KMS-11 (cell line): ENCODE measurements around the gene ATG4D.

Experiments
- H2AFZ ChIP-seq: fragments of 200-600 bp; sonication (generic); 2 replicates; pipeline ENCODE4 v1.6.1; 2016; ENCODE audit warnings: antibody characterized with exemption, mixed run types, low read depth
- H3K27ac ChIP-seq: fragments of 200-600 bp; sonication (generic); 2 replicates; pipeline ENCODE4 v1.6.1; 2016; ENCODE audit warnings: mild to moderate bottlenecking, mixed run types
- H3K27me3 ChIP-seq: fragments of 200-600 bp; sonication (generic); 2 replicates; pipeline ENCODE4 v1.6.1; 2017; ENCODE audit warnings: mild to moderate bottlenecking, low read depth, mixed run types, moderate library complexity; ENCODE audit not compliant: insufficient read depth
- H3K36me3 ChIP-seq: fragments of 200-600 bp; sonication (generic); 2 replicates; pipeline ENCODE4 v1.6.1; 2017; ENCODE audit warnings: mild to moderate bottlenecking, mixed run types; ENCODE audit not compliant: insufficient read depth
- H3K4me1 ChIP-seq: fragments of 200-600 bp; sonication (generic); 2 replicates; pipeline ENCODE4 v1.6.1; 2016; ENCODE audit warnings: mild to moderate bottlenecking, low read depth, mixed run types; ENCODE audit not compliant: poor library complexity, severe bottlenecking
- H3K4me2 ChIP-seq: fragments of 200-600 bp; sonication (generic); 2 replicates; pipeline ENCODE4 v1.7.0; 2016; ENCODE audit warnings: mild to moderate bottlenecking, mixed run types
- H3K4me3 ChIP-seq: fragments of 200-600 bp; sonication (generic); IDR thresholded peaks from 2 replicates; pipeline ENCODE4 v1.6.1; 2017; ENCODE audit warnings: low read depth, low read length, mixed read lengths; ENCODE audit not compliant: insufficient read depth
- H3K79me2 ChIP-seq: fragments of 200-600 bp; sonication (generic); 2 replicates; pipeline ENCODE4 v1.6.1; 2016; ENCODE audit warnings: low read depth, mixed run types; ENCODE audit not compliant: insufficient read depth
- H3K9ac ChIP-seq: fragments of 200-600 bp; sonication (generic); 2 replicates; pipeline ENCODE4 v1.6.1; 2016; ENCODE audit warnings: mild to moderate bottlenecking, mixed run types
- H4K20me1 ChIP-seq: fragments of 200-600 bp; sonication (generic); 2 replicates; pipeline ENCODE4 v1.6.1; 2016; ENCODE audit warnings: mild to moderate bottlenecking, mixed run types; ENCODE audit not compliant: insufficient read depth
- TF ChIP-seq, protein P1 (sequence below): fragments of 200-600 bp; sonication (generic); conservative IDR thresholded peaks from 2 replicates; pipeline ENCODE4 v1.6.1; 2017; ENCODE audit warnings: low read depth, mild to moderate bottlenecking, antibody characterized with exemption, low read length, moderate library complexity, mixed read lengths

ATG4D gene

GRCh38 chr19:10565028-10565566, 21.4 kb downstream of the ATG4D start:
- Histone ChIP-seq H3K4me3 (no peak overlapping the region), H3K9ac (peak overlapping the region; percentile 90), H3K27me3 (0 out of 2 replicates have a peak, but pooled peaks cover 4% of the 10 kb centered on the region), H3K79me2 (peaks cover 17% of the 10 kb centered on the region), H2AFZ (peak overlapping the region; percentile 45), H3K36me3 (no peaks in the 10 kb centered on the region), H4K20me1 (no peaks in the 10 kb centered on the region), H3K27ac (peak overlapping the region; percentile 69), H3K4me2 (peak overlapping the region; percentile 85), H3K4me1 (peaks cover 38% of the 10 kb centered on the region)
- TF ChIP-seq, protein P1, sequence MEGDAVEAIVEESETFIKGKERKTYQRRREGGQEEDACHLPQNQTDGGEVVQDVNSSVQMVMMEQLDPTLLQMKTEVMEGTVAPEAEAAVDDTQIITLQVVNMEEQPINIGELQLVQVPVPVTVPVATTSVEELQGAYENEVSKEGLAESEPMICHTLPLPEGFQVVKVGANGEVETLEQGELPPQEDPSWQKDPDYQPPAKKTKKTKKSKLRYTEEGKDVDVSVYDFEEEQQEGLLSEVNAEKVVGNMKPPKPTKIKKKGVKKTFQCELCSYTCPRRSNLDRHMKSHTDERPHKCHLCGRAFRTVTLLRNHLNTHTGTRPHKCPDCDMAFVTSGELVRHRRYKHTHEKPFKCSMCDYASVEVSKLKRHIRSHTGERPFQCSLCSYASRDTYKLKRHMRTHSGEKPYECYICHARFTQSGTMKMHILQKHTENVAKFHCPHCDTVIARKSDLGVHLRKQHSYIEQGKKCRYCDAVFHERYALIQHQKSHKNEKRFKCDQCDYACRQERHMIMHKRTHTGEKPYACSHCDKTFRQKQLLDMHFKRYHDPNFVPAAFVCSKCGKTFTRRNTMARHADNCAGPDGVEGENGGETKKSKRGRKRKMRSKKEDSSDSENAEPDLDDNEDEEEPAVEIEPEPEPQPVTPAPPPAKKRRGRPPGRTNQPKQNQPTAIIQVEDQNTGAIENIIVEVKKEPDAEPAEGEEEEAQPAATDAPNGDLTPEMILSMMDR = peak; percentile 56

DNA sequence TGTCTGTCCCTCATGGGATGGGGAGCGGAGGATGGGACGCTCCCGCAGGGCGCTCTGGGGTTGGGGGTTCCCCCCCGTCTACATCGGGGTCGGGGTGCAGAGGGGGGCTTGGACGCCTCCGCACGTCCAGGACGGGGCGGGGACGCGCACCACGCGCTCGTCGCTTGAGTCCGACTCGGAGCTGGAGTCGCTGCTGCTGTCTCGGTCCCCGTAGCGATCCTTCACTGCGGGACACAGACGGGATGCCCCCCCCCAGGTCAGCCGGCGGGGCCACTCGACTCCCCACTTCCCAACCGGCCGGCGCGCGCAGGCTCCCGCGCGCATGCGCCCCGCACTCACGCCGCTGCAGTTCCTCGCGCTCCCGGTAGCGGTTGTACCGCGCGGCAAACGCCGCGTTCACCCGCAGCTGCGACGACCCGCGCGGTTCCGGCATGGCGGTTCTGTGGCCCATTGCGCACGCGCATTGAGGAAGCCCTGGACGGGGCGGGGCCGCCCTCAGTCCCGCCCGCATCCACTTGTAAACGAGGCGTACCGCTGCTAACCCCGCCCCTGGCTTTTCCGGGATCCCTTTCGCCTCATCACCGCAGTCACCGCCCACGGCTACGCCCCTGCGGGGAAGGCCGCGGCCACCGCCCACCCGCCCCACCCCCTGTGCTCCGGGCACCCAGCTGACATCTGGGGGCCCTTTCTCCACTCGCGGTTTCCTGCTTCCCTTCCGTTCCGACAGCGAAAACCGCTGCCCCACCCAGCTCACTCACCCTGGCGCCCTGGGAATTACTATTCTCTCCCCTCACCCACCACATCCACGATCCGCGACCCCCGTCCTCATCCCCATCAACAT, 22.1 kb downstream of the ATG4D start, which contains the start of gene KRI1:
Gene KRI1, minus strand, starts transcription at position 444 of the 841 bp plus-strand sequence. Its CDS starts 11 bp downstream, at position 433.
- no peak within 1 kb of the TSS for H3K4me3 ChIP-seq
- H4K20me1 ChIP-seq = no peaks in the 10 kb centered on the region
- no peaks in the 10 kb centered on the region for H3K36me3 ChIP-seq
- peak within 1 kb of the TSS; percentile 45 for H2AFZ ChIP-seq
- 0 out of 2 replicates have a peak, but pooled peaks cover 4% of the 10 kb centered on the region for H3K27me3 ChIP-seq
- H3K4me1 ChIP-seq = peaks cover 38% of the 10 kb centered on the region
- peak within 1 kb of the TSS; percentile 69 for H3K27ac ChIP-seq
- peaks cover 17% of the 10 kb centered on the region for H3K79me2 ChIP-seq
- peak within 1 kb of the TSS; percentile 85 for H3K4me2 ChIP-seq
- peak within 1 kb of the TSS; percentile 90 for H3K9ac ChIP-seq
- TF ChIP-seq, protein P1 = no peak

- H3K4me1 ChIP-seq = peaks cover 38% of the 10 kb centered on the region
- no peak overlapping the region for H3K9ac ChIP-seq
- no peak overlapping the region for H2AFZ ChIP-seq
- no peak overlapping the region for H3K27ac ChIP-seq
- no peaks in the 10 kb centered on the region for H4K20me1 ChIP-seq
- TF ChIP-seq, protein P1 = no peak
- H3K4me2 ChIP-seq = peak overlapping the region; percentile 72; the same call in 1 of the 2 replicates
- no peak overlapping the region for H3K4me3 ChIP-seq
- 0 out of 2 replicates have a peak, but pooled peaks cover 4% of the 10 kb centered on the region for H3K27me3 ChIP-seq
- H3K36me3 ChIP-seq = no peaks in the 10 kb centered on the region
- H3K79me2 ChIP-seq = peaks cover 17% of the 10 kb centered on the region
These were observed 22.6 kb downstream of the ATG4D start for GRCh38 chr19:10566408-10566657.

DNA sequence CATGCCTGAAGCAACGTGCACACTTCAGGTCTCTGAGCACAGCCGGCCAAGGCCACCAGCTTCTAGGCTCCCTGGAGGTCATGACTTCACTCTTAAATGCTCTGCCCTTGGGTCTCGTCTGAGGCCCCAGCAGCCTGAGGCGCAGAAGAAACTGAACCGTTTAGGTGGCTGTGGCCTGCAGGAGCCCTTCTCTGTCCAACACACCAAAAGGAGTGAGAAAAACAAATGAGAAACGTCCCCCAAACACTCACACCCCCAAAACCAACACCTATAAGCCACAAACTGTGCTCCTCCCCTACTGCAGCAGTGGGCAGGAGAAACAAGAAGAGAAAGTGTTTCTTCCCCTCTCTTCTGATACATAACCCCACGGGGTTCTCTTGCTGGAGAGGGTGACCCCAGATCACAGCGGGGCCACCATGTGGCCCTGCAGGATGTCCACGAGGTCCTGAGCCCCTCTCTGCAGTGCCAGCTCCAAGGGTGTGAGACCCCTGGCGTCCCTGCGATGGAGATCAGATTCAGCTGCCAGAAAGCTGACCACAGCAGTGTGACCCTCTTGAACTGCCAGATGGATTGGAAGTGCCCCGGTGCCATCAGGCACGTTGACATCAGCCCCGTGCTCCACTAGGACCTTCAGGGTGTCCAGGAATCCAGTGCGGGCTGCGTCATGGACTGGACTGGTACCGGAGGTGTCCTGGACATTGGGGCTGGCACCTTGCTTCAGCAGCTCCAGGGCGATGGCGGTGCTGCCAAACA, 23.1 kb downstream of the ATG4D start:
- Histone ChIP-seq H3K36me3 (no peaks in the 10 kb centered on the region), H3K4me3 (no peak overlapping the region), H4K20me1 (no peaks in the 10 kb centered on the region), H3K27ac (no peak overlapping the region), H3K79me2 (peaks cover 17% of the 10 kb centered on the region), H2AFZ (no peak overlapping the region), H3K9ac (no peak overlapping the region), H3K4me2 (peak overlapping the region; percentile 72), H3K4me1 (peaks cover 38% of the 10 kb centered on the region), H3K27me3 (0 out of 2 replicates have a peak, but pooled peaks cover 4% of the 10 kb centered on the region)
- TF ChIP-seq, protein P1 = no peak
